Transverse colon (tissue), 3 donors: ENCODE data around the gene SCN8A.

Source experiments
- CTCF ChIP-seq, 5 experiments: fragments of 200-600 bp in 3 of 5; fragments of 450-650 bp in 2 of 5; sonication (generic) in 3 of 5; IDR thresholded peaks; 1 replicate in 2 of 5; 2 replicates in 3 of 5; pipeline ENCODE4 v1.5.1; 2016 to 2017; ENCODE audit warnings: antibody characterized with exemption in 5 of 5, inconsistent platforms in 3 of 5, mild to moderate bottlenecking in 2 of 5, moderate library complexity in 1 of 5
- POLR2A ChIP-seq: fragments of 450-650 bp; IDR thresholded peaks from one replicate; pipeline ENCODE4 v1.6.1; 2016; ENCODE audit warnings: antibody characterized with exemption, mild to moderate bottlenecking, moderate library complexity

GRCh38 chr12:51751661-51752060, 160.6 kb downstream of the SCN8A start:
- TF ChIP-seq POLR2A = no peak
- TF ChIP-seq CTCF (IDR thresholded peaks at IDR 0.05) = no peak
